Thyroid gland (tissue), 4 donors: ENCODE data around the gene TMPRSS7.

ENCODE experiments used
- CTCF ChIP-seq, 6 experiments: fragments of 200-600 bp in 3 of 6; fragments of 450-650 bp in 3 of 6; sonication (generic) in 3 of 6; IDR thresholded peaks; one replicate each; pipeline ENCODE4 v1.5.1; 2016 to 2019; ENCODE audit warnings: antibody characterized with exemption in 6 of 6, mild to moderate bottlenecking in 2 of 6, inconsistent platforms in 1 of 6, moderate library complexity in 1 of 6
- POLR2A ChIP-seq, 2 donors: fragments of 450-650 bp; IDR thresholded peaks; one replicate each; pipeline ENCODE4 v1.6.1; 2017; ENCODE audit warnings: antibody characterized with exemption in 2 of 2, mild to moderate bottlenecking in 2 of 2, moderate library complexity in 1 of 2

- TF ChIP-seq CTCF (IDR thresholded peaks at IDR 0.05), result no peak
- TF ChIP-seq POLR2A (IDR thresholded peaks at IDR 0.05), result no peak
Observed at GRCh38 chr3:112005091-112005672, 29.4 kb upstream of the TMPRSS7 start.
